SU-DHL-6 (cell line): ENCODE data around the gene ZMPSTE24.
A peak's percentile ranks its signal among the peaks of the same experiment; 100 is the strongest.

ENCODE experiments used
- H2AFZ ChIP-seq: fragments of 200-600 bp; sonication (generic); 2 replicates; pipeline ENCODE4 v1.6.1; 2014; ENCODE audit warnings: low read depth, mild to moderate bottlenecking, moderate library complexity, mixed read lengths, antibody characterized with exemption, low read length; ENCODE audit not compliant: severe bottlenecking
- H3F3A ChIP-seq: fragments of 200-600 bp; shearing (Covaris generic); 2 replicates; pipeline ENCODE4 v1.6.0; 2016; ENCODE audit warnings: antibody characterized with exemption, mild to moderate bottlenecking; ENCODE audit not compliant: insufficient read depth
- H3K27ac ChIP-seq: fragments of 200-600 bp; sonication (generic); 2 replicates; pipeline ENCODE4 v1.5.1; 2016; ENCODE audit warnings: low read depth, mild to moderate bottlenecking, low read length, moderate library complexity, mixed read lengths
- H3K27me3 ChIP-seq: fragments of 200-600 bp; sonication (generic), shearing (Covaris generic); 2 replicates; pipeline ENCODE4 v1.6.0; 2014; ENCODE audit warnings: mild to moderate bottlenecking, low read length
- H3K36me3 ChIP-seq: fragments of 200-600 bp; sonication (generic); 2 replicates; pipeline ENCODE4 v1.6.1; 2014; ENCODE audit warnings: mild to moderate bottlenecking, low read length, mixed read lengths
- H3K4me2 ChIP-seq: fragments of 300-600, 200-600 bp; shearing (Covaris generic), sonication (generic); 2 replicates; pipeline ENCODE4 v1.6.0; 2014; ENCODE audit warnings: low read length, low read depth, mild to moderate bottlenecking; ENCODE audit not compliant: poor library complexity, severe bottlenecking
- H3K4me3 ChIP-seq: fragments of 200-600 bp; sonication (generic); 2 replicates; pipeline ENCODE4 v1.5.1; 2014; ENCODE audit warnings: antibody characterized with exemption, low read length, mild to moderate bottlenecking, mixed read lengths; ENCODE audit not compliant: insufficient read depth, poor library complexity, severe bottlenecking
- H3K79me2 ChIP-seq: fragments of 200-600 bp; sonication (generic); 2 replicates; pipeline ENCODE4 v1.6.1; 2014; ENCODE audit warnings: mild to moderate bottlenecking, low read length, moderate library complexity; ENCODE audit not compliant: insufficient read depth
- H3K9ac ChIP-seq: fragments of 200-600 bp; sonication (generic); 2 replicates; pipeline ENCODE4 v1.7.0; 2014; ENCODE audit warnings: mild to moderate bottlenecking, low read length
- H3K9me2 ChIP-seq: fragments of 200-600 bp; sonication (generic); replicated peaks from 2 replicates; pipeline ENCODE4 v1.6.1; 2014; ENCODE audit warnings: low read length; ENCODE audit not compliant: insufficient read depth
- H3K9me3 ChIP-seq: fragments of 200-600 bp; sonication (generic); 2 replicates; pipeline ENCODE4 v1.6.1; 2014; ENCODE audit warnings: low read length, mixed read lengths; ENCODE audit not compliant: insufficient read depth
- H4K20me1 ChIP-seq: fragments of 200-600 bp; sonication (generic); 2 replicates; pipeline ENCODE4 v1.6.1; 2014; ENCODE audit warnings: low read depth, mild to moderate bottlenecking, antibody characterized with exemption, low read length, moderate library complexity, mixed read lengths
- EZH2phosphoT487 ChIP-seq: fragments of 200-600 bp; sonication (generic), shearing (Covaris generic); conservative IDR thresholded peaks from 2 replicates; pipeline ENCODE4 v1.6.1; 2018; ENCODE audit warnings: mild to moderate bottlenecking, antibody characterized with exemption, low read length, moderate library complexity, mixed read lengths
- TF ChIP-seq, protein P1 (sequence below): fragments of 200-600 bp; sonication (generic); IDR thresholded peaks from one replicate; pipeline ENCODE4 v1.5.1; 2017; ENCODE audit warnings: antibody characterized with exemption, mild to moderate bottlenecking, low read length, moderate library complexity; ENCODE audit not compliant: insufficient read depth, poor library complexity, severe bottlenecking

Gene ZMPSTE24

GRCh38 chr1:40337443-40337842 lies 79.4 kb downstream of the ZMPSTE24 start:
- Histone ChIP-seq H3K36me3 (no peaks in the 10 kb centered on the region), H3K27ac (no peak overlapping the region), H3K9me3 (no peaks in the 10 kb centered on the region), H2AFZ (no peak overlapping the region), H3K9ac (no peak overlapping the region), H3K27me3 (no peaks in the 10 kb centered on the region), H3F3A (no peaks in the 10 kb centered on the region), H3K4me3 (no peak overlapping the region), H3K4me2 (no peak overlapping the region), H3K9me2 (no peaks in the 10 kb centered on the region), H3K79me2 (no peaks in the 10 kb centered on the region), H4K20me1 (no peaks in the 10 kb centered on the region)
- no peak for TF ChIP-seq EZH2phosphoT487
- TF ChIP-seq, protein P1, sequence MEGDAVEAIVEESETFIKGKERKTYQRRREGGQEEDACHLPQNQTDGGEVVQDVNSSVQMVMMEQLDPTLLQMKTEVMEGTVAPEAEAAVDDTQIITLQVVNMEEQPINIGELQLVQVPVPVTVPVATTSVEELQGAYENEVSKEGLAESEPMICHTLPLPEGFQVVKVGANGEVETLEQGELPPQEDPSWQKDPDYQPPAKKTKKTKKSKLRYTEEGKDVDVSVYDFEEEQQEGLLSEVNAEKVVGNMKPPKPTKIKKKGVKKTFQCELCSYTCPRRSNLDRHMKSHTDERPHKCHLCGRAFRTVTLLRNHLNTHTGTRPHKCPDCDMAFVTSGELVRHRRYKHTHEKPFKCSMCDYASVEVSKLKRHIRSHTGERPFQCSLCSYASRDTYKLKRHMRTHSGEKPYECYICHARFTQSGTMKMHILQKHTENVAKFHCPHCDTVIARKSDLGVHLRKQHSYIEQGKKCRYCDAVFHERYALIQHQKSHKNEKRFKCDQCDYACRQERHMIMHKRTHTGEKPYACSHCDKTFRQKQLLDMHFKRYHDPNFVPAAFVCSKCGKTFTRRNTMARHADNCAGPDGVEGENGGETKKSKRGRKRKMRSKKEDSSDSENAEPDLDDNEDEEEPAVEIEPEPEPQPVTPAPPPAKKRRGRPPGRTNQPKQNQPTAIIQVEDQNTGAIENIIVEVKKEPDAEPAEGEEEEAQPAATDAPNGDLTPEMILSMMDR, result no peak

- no peaks in the 10 kb centered on the region for H3F3A ChIP-seq
- H3K4me2 ChIP-seq, result peak overlapping the region; percentile 14
- H3K27me3 ChIP-seq, result no peaks in the 10 kb centered on the region
- H3K27ac ChIP-seq, result no peak overlapping the region
- no peaks in the 10 kb centered on the region for H4K20me1 ChIP-seq
- H3K36me3 ChIP-seq, result no peaks in the 10 kb centered on the region
- no peak overlapping the region for H3K4me3 ChIP-seq
- H3K9ac ChIP-seq, result no peak overlapping the region
- H3K79me2 ChIP-seq, result no peaks in the 10 kb centered on the region
- TF ChIP-seq, protein P1, result peak; percentile 96
- no peak for TF ChIP-seq EZH2phosphoT487
- H3K9me2 ChIP-seq, result no peaks in the 10 kb centered on the region
- H2AFZ ChIP-seq, result peak overlapping the region; percentile 63
- no peaks in the 10 kb centered on the region for H3K9me3 ChIP-seq
Observed at GRCh38 chr1:40338745-40339419, 80.8 kb downstream of the ZMPSTE24 start.

DNA sequence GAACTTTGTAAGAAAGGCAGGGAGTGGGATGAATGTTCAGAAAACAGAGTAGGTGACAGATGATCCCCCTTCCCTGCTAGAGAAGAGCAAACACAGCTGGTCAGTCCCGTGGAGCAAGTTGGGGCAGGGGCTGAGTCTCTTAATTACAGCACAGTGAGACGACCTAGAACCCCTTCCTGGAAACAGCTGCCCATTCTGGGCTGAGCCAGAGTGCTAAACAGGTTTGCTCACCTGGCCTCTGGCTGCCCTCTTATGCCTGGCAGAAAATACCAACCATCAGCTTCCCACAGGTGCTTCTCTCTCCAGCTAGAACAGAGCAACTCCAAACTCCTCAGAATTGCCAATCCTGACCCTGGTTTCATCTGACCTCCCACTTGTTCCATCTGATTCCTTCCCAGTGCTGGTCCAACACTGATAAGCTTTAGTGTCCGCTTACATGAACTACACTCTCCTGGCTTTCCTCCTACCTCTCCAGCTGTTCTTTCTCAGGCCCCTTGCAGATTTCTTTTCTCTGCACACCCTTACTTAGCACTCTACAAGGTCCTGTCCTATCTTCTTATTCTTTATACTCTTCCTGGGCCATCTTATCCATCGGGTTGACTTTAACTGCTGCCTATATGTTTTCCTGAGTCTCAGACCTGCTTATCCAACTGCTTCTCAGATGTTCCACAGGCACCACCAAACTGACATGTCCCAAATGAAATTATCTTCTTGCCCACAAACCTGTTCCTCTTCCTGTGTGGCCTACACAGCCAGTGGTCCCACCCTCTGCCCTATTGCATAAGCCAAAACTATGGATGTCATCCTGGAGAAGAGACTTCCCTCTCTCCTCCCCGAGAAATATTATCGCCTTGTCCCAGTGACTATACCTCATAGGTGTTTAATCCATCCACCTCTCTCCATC lies 81.6 kb downstream of the ZMPSTE24 start:
- Histone ChIP-seq H3F3A (no peaks in the 10 kb centered on the region), H3K27ac (no peak overlapping the region), H3K4me2 (no peak overlapping the region), H4K20me1 (no peaks in the 10 kb centered on the region), H2AFZ (no peak overlapping the region), H3K9ac (no peak overlapping the region), H3K9me3 (no peaks in the 10 kb centered on the region), H3K4me3 (no peak overlapping the region), H3K9me2 (no peaks in the 10 kb centered on the region), H3K79me2 (no peaks in the 10 kb centered on the region), H3K27me3 (no peaks in the 10 kb centered on the region), H3K36me3 (no peaks in the 10 kb centered on the region)
- TF ChIP-seq EZH2phosphoT487, result no peak
- TF ChIP-seq, protein P1, result no peak
